H1 (cell line): ENCODE data around the gene COL25A1.

Source experiments
- CTCF ChIP-seq, 3 experiments: IDR thresholded peaks; 1 replicate in 2 of 3; 2 replicates in 1 of 3; pipeline versions ENCODE4 v1.5.1 to v1.6.1; 2011; ENCODE audit warnings: low read length in 3 of 3, mild to moderate bottlenecking in 3 of 3, inconsistent platforms in 2 of 3, low read depth in 1 of 3, moderate library complexity in 1 of 3; ENCODE audit not compliant: insufficient read depth in 1 of 3; ENCODE audit errors: control extremely low read depth in 1 of 3
- EGR1 ChIP-seq: IDR thresholded peaks from 2 replicates; pipeline ENCODE4 v1.6.1; 2011; ENCODE audit warnings: low read depth, low read length, borderline replicate concordance
- EZH2 ChIP-seq: fragments of 200-600 bp; sonication (generic); IDR thresholded peaks from 2 replicates; pipeline ENCODE4 v1.7.1; 2012; ENCODE audit warnings: low read depth, mild to moderate bottlenecking, moderate library complexity, low read length, inconsistent platforms; ENCODE audit not compliant: severe bottlenecking
- HDAC2 ChIP-seq, 2 experiments: fragments of 300-600 bp in 1 of 2; sonication (generic) in 1 of 2; IDR thresholded peaks; 2 replicates each; pipeline ENCODE4 v1.6.1; 2011 to 2012; ENCODE audit warnings: low read depth in 2 of 2, low read length in 2 of 2, mild to moderate bottlenecking in 2 of 2, moderate library complexity in 2 of 2, borderline replicate concordance in 1 of 2, inconsistent platforms in 1 of 2
- MAFK ChIP-seq: IDR thresholded peaks from 2 replicates; pipeline ENCODE4 v1.6.1; 2012; ENCODE audit warnings: low read depth, mild to moderate bottlenecking, improper control_type of control experiment, low read length
- MAX ChIP-seq: IDR thresholded peaks from 2 replicates; pipeline ENCODE4 v1.6.1; 2012; ENCODE audit warnings: inconsistent platforms
- POLR2A ChIP-seq, 2 experiments: IDR thresholded peaks; 1 replicate in 1 of 2; 2 replicates in 1 of 2; pipeline ENCODE4 v1.6.1; 2011; ENCODE audit warnings: low read depth in 2 of 2, low read length in 2 of 2, mild to moderate bottlenecking in 2 of 2; ENCODE audit errors: control extremely low read depth in 1 of 2
- POU5F1 ChIP-seq: IDR thresholded peaks from 2 replicates; pipeline ENCODE4 v1.6.1; 2011; ENCODE audit warnings: low read depth, mild to moderate bottlenecking, low read length, moderate library complexity
- SRF ChIP-seq: IDR thresholded peaks from 2 replicates; pipeline ENCODE4 v1.6.1; 2011; ENCODE audit warnings: mild to moderate bottlenecking, low read depth, low read length, moderate library complexity
- TCF12 ChIP-seq: IDR thresholded peaks from 2 replicates; pipeline ENCODE4 v1.6.1; 2011; ENCODE audit warnings: low read depth, mild to moderate bottlenecking, low read length
- USF2 ChIP-seq: IDR thresholded peaks from 2 replicates; pipeline ENCODE4 v1.6.1; 2011; ENCODE audit warnings: low read length, improper control_type of control experiment

- no peak for TF ChIP-seq MAX
- TF ChIP-seq MAFK: no peak
- TF ChIP-seq EZH2: no peak
- no peak for TF ChIP-seq POU5F1
- no peak for TF ChIP-seq CTCF (IDR thresholded peaks at IDR 0.05; ENCODE audit: control extremely low read depth in 1 of 3, insufficient read depth in 1 of 3, low read depth in 1 of 3, low read length in 3 of 3)
- TF ChIP-seq POLR2A (IDR thresholded peaks at IDR 0.05; ENCODE audit: control extremely low read depth in 1 of 2, low read depth in 2 of 2, low read length in 2 of 2): no peak
- TF ChIP-seq EGR1: no peak
- no peak for TF ChIP-seq HDAC2 (IDR thresholded peaks at IDR 0.05; ENCODE audit: borderline replicate concordance in 1 of 2, low read depth in 2 of 2, low read length in 2 of 2)
- no peak for TF ChIP-seq USF2
- TF ChIP-seq SRF: no peak
- no peak for TF ChIP-seq TCF12
Measured at GRCh38 chr4:108916638-108917037, 385.8 kb downstream of the COL25A1 start.
